ENCODE results near the gene C3orf62.

GRCh38 chr3:49283997-49284396 lies 7.0 kb upstream of the C3orf62 start:
- TF ChIP-seq CTCF (IDR thresholded peaks at IDR 0.05 in 2 of 3, conservative IDR thresholded peaks at IDR 0.05 in 1 of 3; ENCODE audit: borderline replicate concordance in 1 of 3, insufficient read depth in 1 of 3, low read depth in 2 of 3, low read length in 2 of 3) = no peak
- no peak for TF ChIP-seq POLR2A (IDR thresholded peaks at IDR 0.05; ENCODE audit: borderline replicate concordance, extremely low read depth, insufficient read depth, insufficient read length)
- no peak for TF ChIP-seq ZFX (IDR thresholded peaks at IDR 0.05)
- no peak for TF ChIP-seq EZH2 (IDR thresholded peaks at IDR 0.05)
- TF ChIP-seq EZH2phosphoT487 (IDR thresholded peaks at IDR 0.05; ENCODE audit: borderline replicate concordance) = no peak
- TF ChIP-seq POLR2AphosphoS5 (IDR thresholded peaks at IDR 0.05; ENCODE audit: low read depth, low read length) = no peak
- TF ChIP-seq SP1 (IDR thresholded peaks at IDR 0.05; ENCODE audit: low read depth) = no peak
- TF ChIP-seq YY1 (IDR thresholded peaks at IDR 0.05; ENCODE audit: extremely low read depth, insufficient replicate concordance, low read depth, low read length) = no peak
- no peak for TF ChIP-seq REST (IDR thresholded peaks at IDR 0.05; ENCODE audit: low read depth)
